ENCODE measurements around the gene GPC5. TPM values are rescaled to one million over a fixed set of nuclear protein-coding genes. Genes with fewer than 3 reads are reported as not detected.

GPC5 gene
- total RNA-seq, 2 donors from 2014 or later, result 0.37 to 0.52 TPM

DNA sequence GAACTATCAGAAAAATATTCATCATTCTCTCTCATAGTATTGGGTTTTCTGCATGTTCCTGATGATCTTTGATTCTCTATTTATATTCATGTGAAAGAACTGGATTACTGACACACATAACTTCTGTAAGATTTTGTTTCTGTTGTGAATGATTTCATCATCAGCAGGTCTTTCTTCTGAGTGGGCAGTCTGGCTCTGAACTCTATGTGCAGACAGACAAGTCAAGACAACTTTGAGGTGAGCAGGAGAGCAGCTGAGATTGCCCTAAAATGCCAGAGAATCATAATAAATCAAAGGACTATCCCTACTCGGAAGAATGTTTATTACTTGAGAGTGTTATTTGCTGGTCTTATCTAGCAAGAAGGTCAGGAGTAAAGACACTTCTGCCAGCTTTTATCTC, 1176.1 kb downstream of the GPC5 start:
- no peak for DNase-seq (ENCODE audit: low spot score)
- intact Hi-C loops (cut with DNase I), result no loop called here

DNA sequence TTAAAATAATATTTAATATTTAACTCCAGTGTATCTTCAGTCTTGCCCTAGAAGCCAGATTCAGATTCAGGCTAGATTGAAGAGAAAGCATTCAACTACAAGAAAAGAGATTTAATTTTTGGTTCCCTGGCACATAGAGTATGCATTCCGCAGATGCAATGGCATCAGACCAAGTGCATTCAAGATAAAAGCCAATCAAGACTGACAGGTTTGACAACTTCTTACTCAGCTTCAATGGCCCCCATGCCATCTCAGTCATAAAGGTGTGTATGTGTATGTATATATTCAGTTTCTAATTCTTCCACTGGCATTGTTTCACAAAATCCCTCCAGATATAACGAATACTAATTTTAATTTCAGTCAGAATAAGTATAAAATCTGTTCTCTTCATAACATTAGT, 1177.4 kb downstream of the GPC5 start:
- no peak for DNase-seq (ENCODE audit: low spot score)
- intact Hi-C loops (cut with DNase I), result no loop called here

DNA sequence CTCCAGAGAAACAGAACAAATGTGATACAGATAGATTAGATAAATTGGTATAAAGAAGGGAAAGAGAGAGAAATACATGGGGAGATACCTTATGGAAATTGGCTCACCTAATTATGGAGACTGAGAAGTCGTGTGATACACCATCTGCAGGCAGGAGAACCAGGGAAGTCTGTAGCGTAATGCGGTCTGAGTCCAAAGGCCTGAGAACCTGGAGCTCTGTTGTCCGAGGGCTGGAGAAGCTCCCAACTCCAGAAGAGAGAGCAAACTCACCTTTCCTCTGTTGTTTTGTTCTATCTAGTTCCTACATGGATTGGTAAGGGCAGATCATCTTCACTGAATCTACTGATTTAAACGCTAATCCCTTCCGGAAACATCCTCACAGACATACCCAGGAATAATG, 1179.9 kb downstream of the GPC5 start:
- DNase-seq (ENCODE audit: low spot score), result no peak
- intact Hi-C loops (cut with DNase I), result no loop called here

DNA sequence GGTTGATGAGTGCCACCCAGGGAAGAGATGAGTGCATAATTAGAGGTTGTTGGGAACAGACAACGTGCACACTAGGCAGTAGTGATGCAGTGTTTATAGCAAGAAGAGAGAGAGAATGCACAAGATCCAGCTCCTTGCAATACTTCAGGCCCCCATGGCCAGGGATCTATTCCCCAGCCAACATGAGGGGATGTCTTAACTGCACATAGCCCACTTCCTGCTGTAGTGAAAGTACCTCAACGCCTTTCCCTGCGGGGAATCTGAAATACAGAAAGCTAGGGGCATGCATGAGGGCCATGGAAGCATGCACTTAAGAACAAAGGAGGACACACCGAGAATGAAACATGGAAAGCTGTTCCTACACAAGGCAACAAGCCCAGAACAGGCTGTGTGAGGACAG, 1191.5 kb downstream of the GPC5 start:
- no peak for DNase-seq (ENCODE audit: low spot score)
- intact Hi-C loops (cut with DNase I), result no loop called here

DNA sequence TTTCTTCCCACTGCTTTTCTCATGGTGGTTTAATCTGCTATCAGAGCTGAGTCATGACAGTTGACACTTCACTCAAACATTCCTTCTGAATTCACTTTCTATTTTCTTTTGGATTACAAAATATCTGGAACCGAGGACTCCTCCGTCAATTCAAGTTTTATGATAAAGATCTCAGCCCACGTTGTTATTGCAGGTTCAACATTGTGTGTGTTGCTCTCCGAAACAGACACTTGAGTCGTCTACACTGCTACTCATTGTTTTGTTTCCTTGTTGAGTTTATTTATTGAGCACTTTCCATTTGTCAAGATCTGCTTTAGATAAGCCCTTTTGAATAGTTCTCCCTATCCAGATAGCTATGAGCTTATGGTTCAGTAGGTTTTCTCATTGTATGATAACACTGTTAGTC, 1192.1 kb downstream of the GPC5 start:
- no peak for DNase-seq (ENCODE audit: low spot score)
- intact Hi-C loops (cut with DNase I), result no loop called here

DNA sequence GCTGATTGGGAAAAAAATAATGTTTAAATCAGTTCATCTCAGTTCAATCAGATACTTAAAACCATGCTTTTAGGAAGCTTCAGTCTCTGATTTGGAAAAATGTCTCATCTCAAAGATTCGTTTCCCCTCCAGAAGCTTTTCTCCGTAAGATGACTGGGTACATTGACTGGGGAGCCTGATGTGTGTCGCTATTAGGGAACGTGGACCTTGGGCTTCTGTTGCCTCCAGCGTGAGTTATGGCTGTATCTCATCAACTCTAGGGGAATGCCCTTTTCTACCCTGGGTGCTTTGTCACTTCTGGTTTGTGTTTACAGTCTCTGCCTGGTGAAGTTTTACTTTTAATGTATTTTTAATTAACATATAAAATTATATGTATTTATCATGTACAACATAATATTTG, 1192.7 kb downstream of the GPC5 start:
- intact Hi-C loops (cut with DNase I), result no loop called here

DNA sequence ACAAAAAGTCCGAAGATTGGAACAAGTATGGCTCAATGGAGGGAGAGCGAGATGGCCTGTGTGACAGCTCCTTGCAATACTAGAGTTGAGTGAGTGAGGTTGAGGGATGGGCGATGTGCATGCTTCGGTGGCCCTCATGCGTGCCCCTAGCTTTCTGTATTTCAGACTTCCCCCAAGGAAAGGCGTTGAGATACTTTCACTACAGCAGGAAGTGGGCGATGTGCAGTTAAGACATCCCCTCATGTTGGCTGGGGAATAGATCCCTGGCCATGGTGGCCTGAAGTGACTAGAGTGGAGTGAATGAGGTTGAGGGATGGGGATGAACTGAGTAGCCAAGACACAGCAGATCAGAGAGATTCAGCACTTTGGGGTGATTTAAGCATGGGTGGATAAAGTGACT, 1194.3 kb downstream of the GPC5 start:
- DNase-seq (ENCODE audit: low spot score), result no peak
- intact Hi-C loops (cut with DNase I), result no loop called here

More for the DNA sequence above, 1192.7 kb downstream of the GPC5 start:
- DNase-seq (ENCODE audit: low spot score), result no peak

DNA sequence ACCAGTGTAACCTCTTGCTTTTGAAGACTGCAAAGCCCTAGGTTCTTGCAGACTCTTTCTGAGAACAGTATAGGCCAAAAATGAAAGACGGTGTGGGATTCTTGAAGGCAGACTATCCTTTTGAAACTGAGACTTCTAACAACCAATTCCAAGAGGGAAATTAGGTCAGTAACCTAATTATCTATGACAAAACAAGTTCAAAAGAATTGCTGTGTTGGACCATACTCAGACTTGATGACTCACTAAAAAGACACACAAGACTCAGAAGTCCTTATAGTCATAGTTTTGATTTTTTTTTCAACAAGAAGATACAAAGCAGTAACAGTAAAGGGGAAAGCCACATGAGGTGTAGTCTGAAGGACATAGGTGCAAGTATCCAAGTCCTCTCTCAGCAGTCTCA, 1204.1 kb downstream of the GPC5 start:
- DNase-seq (ENCODE audit: low spot score), result no peak
- intact Hi-C loops (cut with DNase I), result loop anchor here in 1 of 2 donors (5.0 kb wide), 1 partner anchor 540 kb away; no protein-coding TSS in a partner anchor

DNA sequence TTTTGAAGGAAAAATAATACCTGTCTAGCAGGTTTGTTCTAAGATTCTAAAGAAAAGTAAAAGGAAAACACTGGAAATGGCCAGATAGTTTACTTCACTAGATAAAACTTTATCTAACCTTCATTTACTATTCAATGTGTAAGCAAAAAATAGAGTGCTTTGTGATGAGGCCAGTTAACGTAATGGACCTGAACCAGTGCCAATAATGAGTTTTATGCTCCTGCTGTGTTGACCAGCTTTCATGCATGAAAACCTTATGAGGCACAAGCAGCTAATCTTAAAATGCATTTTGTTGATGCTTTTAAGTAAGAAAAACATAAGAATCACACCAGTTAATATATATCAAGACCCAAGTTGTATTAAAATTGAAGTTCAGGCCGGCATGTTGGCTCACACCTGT, 1211.0 kb downstream of the GPC5 start:
- no peak for DNase-seq (ENCODE audit: low spot score)

DNA sequence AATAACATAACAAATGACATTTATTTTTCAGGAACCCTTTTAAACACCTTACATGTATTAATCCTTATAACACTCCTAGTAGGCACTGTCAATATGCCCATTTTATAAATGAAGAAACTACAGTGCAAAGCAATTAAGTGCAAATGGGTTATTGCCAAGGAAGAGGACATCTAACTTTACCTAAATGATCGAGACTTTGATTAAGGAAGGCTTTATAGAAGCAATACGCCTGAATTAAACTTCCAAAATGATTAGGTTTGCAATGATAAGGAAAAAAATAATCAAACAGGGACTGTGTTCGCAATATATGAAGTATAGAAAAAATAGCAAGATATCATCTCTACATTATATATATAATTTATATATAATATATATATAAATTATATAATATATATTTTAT, 1214.5 kb downstream of the GPC5 start:
- intact Hi-C loops (cut with DNase I), result no loop called here
- DNase-seq (ENCODE audit: low spot score), result no peak

More for the DNA sequence above, 1211.0 kb downstream of the GPC5 start:
- intact Hi-C loops (cut with DNase I), result no loop called here

DNA sequence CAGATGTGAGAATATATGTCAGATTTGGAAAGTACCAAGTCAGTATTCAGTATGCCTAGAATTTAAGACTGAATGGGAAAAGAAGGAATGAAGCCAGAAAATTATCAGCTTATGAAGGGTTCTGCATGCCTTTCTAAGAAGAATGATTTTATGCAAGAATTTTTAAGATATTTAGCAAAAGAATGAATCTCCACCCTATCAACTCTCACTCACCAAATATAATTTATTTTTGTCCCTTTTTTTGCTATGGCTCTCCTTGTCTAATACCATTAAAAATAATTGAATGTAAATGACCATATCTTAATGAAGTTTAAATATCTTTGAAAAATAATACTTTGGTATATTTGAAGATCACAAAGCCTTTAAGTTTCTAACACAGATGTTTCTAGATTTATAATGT, 1215.5 kb downstream of the GPC5 start:
- intact Hi-C loops (cut with DNase I), result no loop called here
- DNase-seq (ENCODE audit: low spot score), result no peak

DNA sequence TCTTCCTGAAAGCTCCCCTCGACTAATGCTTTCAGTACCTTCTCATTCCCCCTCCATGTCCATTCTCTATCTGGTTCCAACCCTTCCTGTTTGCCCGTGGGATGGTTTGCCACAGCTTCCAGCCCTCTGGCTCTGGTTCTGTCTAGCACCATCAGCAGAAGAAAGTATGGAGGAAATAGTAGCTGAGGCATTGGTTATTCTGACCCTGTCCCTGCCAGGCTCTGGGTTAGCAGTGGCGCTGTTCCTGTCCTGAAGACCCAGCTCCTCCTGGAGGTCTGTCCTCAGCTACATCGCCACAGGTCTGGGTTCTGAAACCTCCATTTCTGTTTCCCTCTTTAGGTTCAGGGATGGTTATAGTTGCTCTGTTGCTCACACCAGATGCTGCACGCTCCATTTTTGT, 1223.6 kb downstream of the GPC5 start:
- intact Hi-C loops (cut with DNase I), result no loop called here
- DNase-seq (ENCODE audit: low spot score), result no peak

DNA sequence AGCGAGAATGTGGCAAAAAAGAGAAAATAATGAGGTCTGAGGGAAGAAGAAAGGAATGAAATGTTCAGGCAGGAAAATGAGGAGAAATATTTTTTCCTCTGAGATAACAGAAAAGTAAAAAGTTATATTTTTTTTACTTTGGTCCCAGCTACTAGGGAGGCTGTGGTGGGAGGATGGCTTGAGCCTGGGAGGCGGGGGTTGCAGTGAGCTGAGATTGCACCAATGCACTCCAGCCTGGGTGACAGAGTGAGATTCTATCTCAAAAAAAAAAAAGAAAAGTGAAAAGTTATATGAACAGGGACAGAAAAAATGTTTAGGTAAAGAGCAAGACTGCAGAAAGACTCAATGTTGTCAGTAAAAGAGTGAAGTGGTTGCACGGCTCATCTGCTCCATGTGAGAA, 1224.5 kb downstream of the GPC5 start:
- DNase-seq (ENCODE audit: low spot score), result no peak
- intact Hi-C loops (cut with DNase I), result no loop called here

DNA sequence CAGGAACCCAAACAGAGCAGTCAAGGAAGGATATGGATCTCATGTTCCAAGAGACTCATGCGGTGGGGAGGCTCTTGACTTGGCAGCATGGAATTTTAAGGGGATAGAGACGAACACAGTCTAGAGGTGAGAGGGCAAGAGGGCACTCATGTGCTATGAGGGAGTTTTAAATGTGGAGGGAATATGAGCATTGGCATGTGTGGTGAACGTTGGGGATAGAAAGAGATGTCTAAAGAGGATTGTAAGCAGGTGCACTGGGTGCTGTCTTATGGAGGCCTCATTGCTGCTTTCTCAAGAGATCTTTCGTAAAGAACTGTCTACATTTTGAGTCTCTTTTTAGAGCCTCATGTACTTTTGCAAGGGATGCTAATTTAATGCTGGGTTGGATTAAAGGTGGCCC, 1227.9 kb downstream of the GPC5 start:
- intact Hi-C loops (cut with DNase I), result no loop called here
- DNase-seq (ENCODE audit: low spot score), result no peak

DNA sequence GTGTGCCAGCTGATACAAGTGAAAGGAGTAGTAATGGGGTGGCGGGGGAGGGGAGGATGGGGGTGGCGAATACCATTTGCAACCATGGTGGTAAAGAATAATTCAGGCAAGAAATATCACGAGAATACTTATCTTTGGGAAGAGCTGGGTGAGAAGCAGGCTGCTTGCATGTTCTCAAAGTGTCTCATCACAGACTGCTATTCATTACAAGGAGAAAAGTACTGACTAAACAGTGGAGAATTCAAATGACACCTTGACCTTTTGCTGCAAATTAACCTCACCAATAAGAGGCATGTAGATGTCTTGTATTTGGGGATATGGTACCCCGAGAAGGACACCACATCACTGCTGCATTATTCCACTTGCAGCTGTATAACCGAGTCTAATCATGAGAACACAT, 1242.5 kb downstream of the GPC5 start:
- intact Hi-C loops (cut with DNase I), result loop anchor here in 1 of 2 donors (10.0 kb wide), 1 partner anchor 394 kb away; no protein-coding TSS in a partner anchor

DNA sequence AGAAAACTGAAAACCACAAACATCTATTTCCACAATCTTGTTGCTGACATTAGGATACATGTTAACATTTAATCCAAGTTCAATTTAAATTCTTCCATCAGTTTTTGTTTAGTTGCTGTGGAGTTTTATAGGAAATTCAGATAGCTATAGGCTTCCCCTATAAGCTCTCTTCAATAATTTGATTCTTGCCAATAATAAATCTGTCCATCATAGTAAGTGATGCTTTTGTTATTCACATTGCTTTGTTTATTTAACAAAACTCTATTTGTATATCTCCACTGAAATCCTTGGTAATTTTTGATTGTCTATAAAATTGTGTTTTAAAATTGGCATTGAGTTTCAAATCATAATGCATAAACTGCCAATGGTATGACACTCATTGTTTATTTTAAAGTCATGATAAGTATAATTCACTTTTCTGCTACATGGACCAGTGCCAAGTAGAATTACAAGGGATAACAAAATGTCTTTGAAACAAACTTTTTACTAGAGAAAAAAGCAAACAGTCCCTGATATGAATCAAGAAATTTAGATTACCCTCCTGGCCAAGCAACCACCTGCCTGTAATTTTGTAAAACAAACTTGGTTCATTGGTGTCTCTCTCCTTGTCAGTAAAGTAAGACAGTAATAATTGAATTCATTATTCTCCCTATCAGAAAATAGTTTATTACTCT, 1250.9 kb downstream of the GPC5 start:
- intact Hi-C loops (cut with DNase I), result loop anchor here in 1 of 2 donors (10.0 kb wide), 1 partner anchor 386 kb away; no protein-coding TSS in a partner anchor
- DNase-seq (ENCODE audit: low spot score), result no peak

More for the DNA sequence above, 1242.5 kb downstream of the GPC5 start:
- no peak for DNase-seq (ENCODE audit: low spot score)

DNA sequence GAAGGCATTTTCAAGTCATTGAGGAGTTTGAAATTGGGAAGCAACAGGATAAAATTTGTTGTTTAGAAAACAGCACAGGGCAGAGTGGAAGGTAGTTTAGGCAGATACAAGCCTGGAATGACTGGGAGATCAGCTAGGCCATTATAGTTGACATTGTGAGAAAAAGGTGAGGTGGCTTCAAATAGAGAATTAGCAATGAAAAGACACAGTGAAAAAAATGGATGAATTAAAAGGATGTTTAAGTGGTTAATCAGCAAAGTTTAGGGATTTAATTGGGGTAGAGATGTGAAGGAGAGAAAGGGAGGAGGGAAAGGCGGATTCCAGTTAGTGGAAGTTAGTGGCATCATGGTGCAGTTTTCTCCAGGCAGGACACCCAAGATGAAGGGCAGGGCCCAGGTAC, 1257.7 kb downstream of the GPC5 start:
- no peak for DNase-seq (ENCODE audit: low spot score)
- intact Hi-C loops (cut with DNase I), result no loop called here

DNA sequence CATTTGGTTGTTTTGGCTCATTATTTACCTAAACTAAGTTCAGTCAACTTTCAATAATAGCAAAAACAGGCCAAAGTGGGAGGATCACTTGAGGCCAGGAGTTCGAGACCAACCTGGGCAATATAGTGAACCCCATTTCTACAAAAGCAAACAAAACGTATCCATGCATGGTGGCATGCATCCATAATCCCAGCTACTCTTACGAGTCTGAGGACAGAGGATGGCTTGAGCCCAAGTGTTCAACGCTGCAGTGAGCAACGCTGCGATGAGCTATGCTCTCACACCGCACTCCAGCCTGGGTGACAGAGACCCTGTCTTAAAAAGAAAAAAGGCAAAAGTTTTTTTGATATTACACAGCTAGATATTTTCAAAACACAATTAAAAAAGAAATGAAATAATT, 1258.2 kb downstream of the GPC5 start:
- intact Hi-C loops (cut with DNase I), result no loop called here
- DNase-seq (ENCODE audit: low spot score), result no peak

DNA sequence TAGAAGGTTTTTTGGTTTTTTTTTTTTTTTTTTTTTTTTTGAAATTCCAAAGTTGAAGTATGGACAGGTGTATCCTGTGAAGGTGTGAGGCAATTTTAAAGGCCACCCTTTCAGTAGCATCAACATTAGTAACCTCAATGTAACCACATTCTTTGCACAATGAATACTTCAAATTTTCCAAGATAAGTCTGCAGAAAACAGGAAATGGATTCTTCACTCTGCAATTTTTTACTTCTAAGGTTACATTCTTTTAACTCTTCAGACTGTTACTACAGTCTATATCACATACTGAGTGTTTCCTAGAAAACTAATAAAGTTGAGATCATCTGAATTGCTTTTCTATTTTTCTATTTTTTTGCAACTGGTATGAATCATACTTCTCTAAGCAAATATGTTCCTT, 1259.1 kb downstream of the GPC5 start:
- intact Hi-C loops (cut with DNase I), result no loop called here
- no peak for DNase-seq (ENCODE audit: low spot score)

DNA sequence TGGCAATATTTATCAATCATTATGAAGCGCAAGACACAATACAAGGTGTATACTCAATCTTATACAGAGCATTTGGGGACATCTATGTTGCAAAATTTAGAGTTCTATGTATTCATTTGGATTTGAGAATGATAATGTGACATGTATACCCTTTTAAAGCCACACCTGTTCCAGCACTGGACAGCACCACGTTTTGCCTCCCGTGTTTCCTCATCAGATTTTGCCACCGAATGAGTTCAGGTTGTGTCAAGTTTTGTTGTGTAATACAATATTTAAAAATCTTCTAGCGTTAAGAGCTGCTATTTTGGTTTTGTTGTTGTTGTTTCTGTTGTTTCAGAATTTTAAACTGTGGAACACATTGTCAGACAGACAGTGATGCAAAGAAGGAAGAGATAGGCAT, 1259.9 kb downstream of the GPC5 start:
- intact Hi-C loops (cut with DNase I), result no loop called here
- DNase-seq (ENCODE audit: low spot score), result no peak

DNA sequence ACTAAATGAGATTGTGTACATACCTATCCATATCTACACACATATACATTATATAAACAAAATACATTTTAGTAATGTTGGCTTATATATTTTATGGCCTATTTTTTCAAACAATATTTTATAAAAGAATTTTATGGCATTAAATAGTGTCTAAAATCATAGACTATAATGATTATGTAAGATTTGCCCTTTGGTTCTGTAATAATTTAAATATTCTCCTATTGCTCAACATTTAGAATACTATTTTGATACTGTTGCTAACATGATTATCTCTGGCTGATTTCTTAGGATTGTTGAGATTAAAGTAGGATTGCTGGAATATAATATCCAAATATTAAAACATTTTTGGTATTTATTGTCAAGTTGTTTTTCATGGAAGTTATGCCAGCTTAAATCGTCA, 1263.0 kb downstream of the GPC5 start:
- DNase-seq (ENCODE audit: low spot score), result no peak
- intact Hi-C loops (cut with DNase I), result no loop called here

DNA sequence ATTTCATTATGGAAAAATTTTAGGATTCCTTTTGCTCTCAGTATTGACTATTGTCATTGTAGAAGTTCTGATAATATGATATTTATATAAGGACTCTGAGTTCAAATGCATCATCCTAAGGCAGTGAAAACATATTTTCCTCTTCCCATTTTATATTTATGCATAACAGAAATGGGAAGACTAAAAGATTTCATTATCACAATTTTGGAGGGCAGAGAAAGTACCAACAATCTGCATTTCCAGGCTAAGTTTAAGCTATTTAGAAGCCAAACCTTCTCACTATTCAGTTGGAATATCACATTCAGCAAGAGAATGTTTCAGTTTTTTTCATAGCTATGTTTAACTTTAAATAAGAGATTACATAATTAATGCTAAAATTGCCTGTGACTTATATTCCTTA, 1269.7 kb downstream of the GPC5 start:
- intact Hi-C loops (cut with DNase I), result no loop called here
- DNase-seq (ENCODE audit: low spot score), result no peak

Data from posterior vena cava (tissue), 2 donors.